Psoas muscle (tissue), 8 donors: ENCODE data around the gene DNASE1L2. TPM values are rescaled to one million over a fixed set of nuclear protein-coding genes. Genes with fewer than 3 reads are reported as not detected.
A peak's percentile ranks its signal among the peaks of the same experiment; 100 is the strongest.

Experiments
- ATAC-seq, 4 donors: fragments of 200-7000 bp; cut with Tn5 transposase; one replicate each; pipeline ENCODE4 v1.9.1; 2020; ENCODE audit warnings: moderate library complexity in 3 of 4, mild to moderate bottlenecking in 2 of 4
- DNase-seq, 2 donors: peaks; one replicate each; pipeline ENCODE4 v3.0.0-alpha.2; 2020
- H3K27ac ChIP-seq: fragments of 200-600 bp; one replicate; pipeline ENCODE4 v1.8.0; 2022
- H3K27me3 ChIP-seq, 3 donors: fragments of 200-600 bp in 1 of 3; one replicate each; pipeline versions ENCODE4 v1.6.1 to v1.8.0; 2013 to 2022; ENCODE audit warnings: low read length in 2 of 3, mild to moderate bottlenecking in 2 of 3, moderate library complexity in 1 of 3; ENCODE audit not compliant: insufficient read depth in 3 of 3
- H3K36me3 ChIP-seq, 2 donors: fragments of 200-600 bp in 1 of 2; one replicate each; pipeline versions ENCODE4 v1.6.1 to v1.8.0; 2013 to 2022; ENCODE audit warnings: low read depth in 1 of 2, mild to moderate bottlenecking in 1 of 2, moderate library complexity in 1 of 2; ENCODE audit not compliant: insufficient read depth in 1 of 2
- H3K4me1 ChIP-seq: fragments of 200-600 bp; one replicate; pipeline ENCODE4 v1.8.0; 2022
- H3K4me3 ChIP-seq: fragments of 200-600 bp; one replicate; pipeline ENCODE4 v1.8.0; 2022; ENCODE audit warnings: mild to moderate bottlenecking
- H3K9me3 ChIP-seq: fragments of 200-600 bp; one replicate; pipeline ENCODE4 v1.8.0; 2022
- CTCF ChIP-seq: fragments of 200-600 bp; IDR thresholded peaks from one replicate; pipeline ENCODE4 v1.8.0; 2022; ENCODE audit warnings: antibody characterized with exemption
- WGBS, 3 donors: extraction: QIAGEN DNeasy Blood & Tissue Kit; methylation state at CpG; one replicate each; pipeline versions ENCODE4 v1.1.6 to v1.1.7; 2013; 5-methylcytosine and 5-hydroxymethylcytosine counted together
- intact Hi-C, 2 donors: fragments of 100-400 bp; cut with DNase I; formaldehyde crosslinking; loops; one replicate each; pipeline versions ENCODE4 v1.11.0 to v1.14.2; 2022
- polyA plus RNA-seq, 3 donors: library from polyadenylated mRNA; stranded (reverse); fragments of 200-250 nt; gene quantifications; one replicate each; pipeline ENCODE4 v1.2.3, GENCODE V29; 2013
- total RNA-seq, 4 donors: library from RNA; stranded (reverse); fragmentation: NEBNext Ultra II Directional in 2 of 4; extraction: Animal tissue kit (Norgen Biotek cat#: 25700) in 2 of 4; gene quantifications; one replicate each; pipeline versions ENCODE4 v1.2.1 to v1.2.4, GENCODE V29; 2021 to 2023
- donor health status: healthy with polysubstance abuse.
- donor health status: DM: no; HTN: no; CAD: no; lungs with moderate emphysema.
- donor health status: Bipolar disorder and iron deficiency.
- donor health status: healthy.
- donor health status: DM: yes; HTN: yes; CAD: no.
- donor health status: DM: no; HTN: no; CAD: no.
- donor health status: DM: no; HTN: no; CAD: no.
- donor health status: DM: yes; HTN: yes; CAD: no.

The DNASE1L2 gene
- total and polyA plus RNA-seq, 7 donors: 0.17 to 1.2 (median 0.34) TPM

GRCh38 chr16:2223942-2224486 lies 12.2 kb upstream of the DNASE1L2 start:
- H3K27ac ChIP-seq: peak overlapping the region; percentile 86
- intact Hi-C loops: no loop called here
- peak; percentile 61 to 70 (median 68) for ATAC-seq
- peak in 1 of 2 donors; percentile 56 for DNase-seq
- no peaks in the 10 kb centered on the region for H3K27me3 ChIP-seq
- H3K4me3 ChIP-seq: peak overlapping the region; percentile 92
- no peaks in the 10 kb centered on the region for H3K9me3 ChIP-seq
- H3K4me1 ChIP-seq: peaks cover 19% of the 10 kb centered on the region
- 5 to 10% (median 5%) methylated on average over 12 to 22 of the region's 22 CpGs for WGBS, 3 donors
- H3K36me3 ChIP-seq: peaks cover 0 to 17% of the 10 kb centered on the region in 2 donors
- TF ChIP-seq CTCF: no peak

- 63 to 70% (median 64%) methylated on average over 9 of the region's 9 CpGs for WGBS, 3 donors
- H3K9me3 ChIP-seq: no peaks in the 10 kb centered on the region
- no peaks in the 10 kb centered on the region for H3K27me3 ChIP-seq
- intact Hi-C loops: loop anchor here (2.0 kb wide), 1 partner anchor 20 kb away; no protein-coding TSS in a partner anchor
- no peak for TF ChIP-seq CTCF
- no peak for DNase-seq
- H3K36me3 ChIP-seq: peaks cover 0 to 39% of the 10 kb centered on the region in 2 donors
- ATAC-seq: no peak
- peak overlapping the region; percentile 30 for H3K27ac ChIP-seq
- H3K4me3 ChIP-seq: no peak overlapping the region
- H3K4me1 ChIP-seq: peaks cover 19% of the 10 kb centered on the region
Observed at GRCh38 chr16:2226245-2226793, 9.9 kb upstream of the DNASE1L2 start.

GRCh38 chr16:2226918-2227317 lies 9.3 kb upstream of the DNASE1L2 start:
- Histone ChIP-seq H3K4me1 (peaks cover 19% of the 10 kb centered on the region), H3K9me3 (no peaks in the 10 kb centered on the region), H3K27ac (no peak overlapping the region), H3K36me3 (peaks cover 0 to 45% of the 10 kb centered on the region in 2 donors), H3K27me3 (no peaks in the 10 kb centered on the region), H3K4me3 (no peak overlapping the region)
- no peak for TF ChIP-seq CTCF
- 90% methylated on average over 6 of the region's 6 CpGs for WGBS, 3 donors
- ATAC-seq (no peak), DNase-seq (no peak)
- intact Hi-C loops: loop anchor here (2.0 kb wide), 1 partner anchor 20 kb away; no protein-coding TSS in a partner anchor

- H3K36me3 ChIP-seq: peaks cover 3 to 58% of the 10 kb centered on the region in 2 donors
- H3K9me3 ChIP-seq: no peaks in the 10 kb centered on the region
- no peak for ATAC-seq
- H3K27ac ChIP-seq: no peak overlapping the region
- 88 to 91% (median 89%) methylated on average over 25 of the region's 25 CpGs for WGBS, 3 donors
- intact Hi-C loops: no loop called here
- H3K4me1 ChIP-seq: peaks cover 19% of the 10 kb centered on the region
- no peak for DNase-seq
- no peak overlapping the region for H3K4me3 ChIP-seq
- no peak for TF ChIP-seq CTCF
- H3K27me3 ChIP-seq: no peaks in the 10 kb centered on the region
Observed at GRCh38 chr16:2228161-2228824, 8.0 kb upstream of the DNASE1L2 start.
